ENCODE results near the gene CCDC179.

CCDC179 gene

DNA sequence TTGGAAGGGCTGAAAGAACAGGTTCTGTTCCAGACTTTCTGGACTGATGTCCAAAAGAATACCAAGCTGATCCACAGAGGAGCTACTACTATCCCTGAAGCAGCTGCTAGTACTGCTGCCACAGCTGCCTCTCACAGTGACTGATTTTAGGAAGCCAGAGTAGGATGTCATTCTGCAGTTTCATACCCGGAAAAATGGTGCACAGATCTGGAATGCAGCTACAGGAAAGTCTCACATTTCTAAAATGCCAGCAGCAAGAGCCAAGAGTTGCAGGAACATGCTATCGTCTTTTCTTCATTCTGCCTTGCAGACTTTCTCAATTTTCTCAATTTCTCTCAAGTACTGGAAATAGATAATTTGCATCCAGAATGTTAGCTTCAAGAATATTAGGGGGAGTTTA is 19.4 kb upstream of the CCDC179 start:
- no peak overlapping the region for H3K4me3 ChIP-seq (ENCODE audit: low read depth, low read length)
- TF ChIP-seq, protein P1, sequence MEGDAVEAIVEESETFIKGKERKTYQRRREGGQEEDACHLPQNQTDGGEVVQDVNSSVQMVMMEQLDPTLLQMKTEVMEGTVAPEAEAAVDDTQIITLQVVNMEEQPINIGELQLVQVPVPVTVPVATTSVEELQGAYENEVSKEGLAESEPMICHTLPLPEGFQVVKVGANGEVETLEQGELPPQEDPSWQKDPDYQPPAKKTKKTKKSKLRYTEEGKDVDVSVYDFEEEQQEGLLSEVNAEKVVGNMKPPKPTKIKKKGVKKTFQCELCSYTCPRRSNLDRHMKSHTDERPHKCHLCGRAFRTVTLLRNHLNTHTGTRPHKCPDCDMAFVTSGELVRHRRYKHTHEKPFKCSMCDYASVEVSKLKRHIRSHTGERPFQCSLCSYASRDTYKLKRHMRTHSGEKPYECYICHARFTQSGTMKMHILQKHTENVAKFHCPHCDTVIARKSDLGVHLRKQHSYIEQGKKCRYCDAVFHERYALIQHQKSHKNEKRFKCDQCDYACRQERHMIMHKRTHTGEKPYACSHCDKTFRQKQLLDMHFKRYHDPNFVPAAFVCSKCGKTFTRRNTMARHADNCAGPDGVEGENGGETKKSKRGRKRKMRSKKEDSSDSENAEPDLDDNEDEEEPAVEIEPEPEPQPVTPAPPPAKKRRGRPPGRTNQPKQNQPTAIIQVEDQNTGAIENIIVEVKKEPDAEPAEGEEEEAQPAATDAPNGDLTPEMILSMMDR (conservative IDR thresholded peaks at IDR 0.05; ENCODE audit: low read depth, low read length) = no peak
- peak; percentile 62 for DNase-seq (ENCODE audit: low read depth)

DNA sequence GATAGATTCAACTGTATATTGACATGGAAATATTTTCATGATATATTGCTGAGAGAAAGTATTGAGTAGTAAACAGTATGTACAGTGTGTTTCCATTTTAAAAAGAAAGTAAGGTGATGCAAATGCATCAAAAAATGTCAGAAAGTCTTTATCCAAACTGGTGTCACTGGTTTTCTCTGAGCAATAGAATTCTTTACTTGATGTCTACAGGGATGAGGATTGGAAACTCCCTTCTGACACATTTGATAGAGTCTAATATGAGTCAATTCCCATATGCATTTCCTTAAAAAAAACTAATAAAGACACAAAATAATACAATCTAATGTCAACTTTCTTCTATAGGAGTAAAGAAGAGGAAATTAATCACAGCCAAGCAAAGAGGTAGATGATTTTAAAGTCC is 18.3 kb upstream of the CCDC179 start:
- TF ChIP-seq, protein P1 (conservative IDR thresholded peaks at IDR 0.05; ENCODE audit: low read depth, low read length) = no peak
- no peak for DNase-seq (ENCODE audit: low read depth)

DNA sequence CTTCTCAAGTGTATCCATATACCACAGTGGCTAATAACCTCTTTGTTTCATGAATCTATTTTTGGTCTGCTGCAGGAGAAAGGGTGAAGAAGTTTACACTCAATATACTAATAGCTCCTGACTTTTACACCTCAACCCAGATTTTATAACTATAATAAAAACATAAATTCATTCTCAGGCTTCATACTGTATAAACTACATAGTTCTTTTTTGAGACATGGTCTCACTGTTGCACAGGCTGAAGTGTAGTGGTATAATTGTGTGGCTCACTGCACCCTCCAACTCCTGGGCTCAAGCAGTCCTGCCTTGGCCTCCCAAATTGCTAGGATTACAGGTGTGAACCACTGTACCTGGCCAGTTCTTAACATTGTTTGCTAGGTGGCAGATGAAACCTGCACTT is 17.8 kb upstream of the CCDC179 start:
- H3K4me3 ChIP-seq (ENCODE audit: low read depth, low read length) = no peak overlapping the region
- TF ChIP-seq, protein P1 (conservative IDR thresholded peaks at IDR 0.05; ENCODE audit: low read depth, low read length) = no peak
- DNase-seq (ENCODE audit: low read depth) = no peak

More for the DNA sequence above, 18.3 kb upstream of the CCDC179 start:
- no peak overlapping the region for H3K4me3 ChIP-seq (ENCODE audit: low read depth, low read length)

DNA sequence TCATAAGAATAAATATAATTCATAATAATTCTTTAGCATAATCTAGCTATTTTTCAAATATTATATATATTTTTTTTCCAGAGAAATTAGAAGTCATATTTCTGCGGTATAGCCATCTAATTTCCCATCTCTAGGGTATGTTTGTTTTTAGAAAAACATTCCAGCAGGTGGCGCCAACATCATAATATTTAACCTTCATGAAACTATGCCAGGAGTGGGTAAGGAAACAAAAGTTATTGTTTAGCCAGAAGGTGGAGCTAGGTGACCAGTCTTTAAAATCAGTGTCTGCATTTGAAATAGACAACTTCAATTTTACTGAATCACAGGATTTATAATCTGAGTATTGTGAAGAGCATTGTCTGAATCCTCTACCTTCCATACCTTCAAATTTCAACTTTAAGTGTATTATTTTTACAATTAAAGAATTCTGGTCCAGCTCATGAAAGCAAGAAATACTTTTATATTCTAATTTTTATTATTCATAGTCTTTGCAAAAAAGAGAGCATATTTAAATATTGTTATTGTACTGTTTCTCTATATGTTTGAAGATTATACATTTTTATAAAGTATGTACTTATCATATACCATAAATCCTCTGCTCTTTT is 15.7 kb upstream of the CCDC179 start:
- no peak overlapping the region for H3K4me3 ChIP-seq (ENCODE audit: low read depth, low read length)
- peak; percentile 94 for DNase-seq (ENCODE audit: low read depth)
- TF ChIP-seq, protein P1 (conservative IDR thresholded peaks at IDR 0.05; ENCODE audit: low read depth, low read length) = peak; percentile 65

DNA sequence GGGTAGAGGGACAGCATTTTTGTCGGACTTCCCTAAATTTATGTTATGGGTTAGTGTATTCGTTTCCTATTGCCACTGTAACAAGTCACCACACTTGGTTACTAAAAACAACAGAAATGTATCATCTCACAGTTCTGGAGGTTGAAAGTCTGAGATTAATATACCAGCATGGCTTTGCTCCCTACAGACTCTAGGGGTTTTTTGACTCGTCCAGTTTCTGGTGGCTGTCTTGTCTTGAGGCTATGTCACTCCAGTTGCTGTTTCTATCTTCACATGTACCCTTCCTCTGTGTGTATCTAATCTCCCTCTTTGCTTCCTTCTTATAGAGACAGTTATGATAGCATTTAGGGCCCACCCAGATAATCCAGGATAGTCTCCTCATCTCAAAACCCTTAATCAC is 9.1 kb upstream of the CCDC179 start:
- TF ChIP-seq, protein P1 (conservative IDR thresholded peaks at IDR 0.05; ENCODE audit: low read depth, low read length) = no peak
- DNase-seq (ENCODE audit: low read depth) = no peak
- no peak overlapping the region for H3K4me3 ChIP-seq (ENCODE audit: low read depth, low read length)

DNA sequence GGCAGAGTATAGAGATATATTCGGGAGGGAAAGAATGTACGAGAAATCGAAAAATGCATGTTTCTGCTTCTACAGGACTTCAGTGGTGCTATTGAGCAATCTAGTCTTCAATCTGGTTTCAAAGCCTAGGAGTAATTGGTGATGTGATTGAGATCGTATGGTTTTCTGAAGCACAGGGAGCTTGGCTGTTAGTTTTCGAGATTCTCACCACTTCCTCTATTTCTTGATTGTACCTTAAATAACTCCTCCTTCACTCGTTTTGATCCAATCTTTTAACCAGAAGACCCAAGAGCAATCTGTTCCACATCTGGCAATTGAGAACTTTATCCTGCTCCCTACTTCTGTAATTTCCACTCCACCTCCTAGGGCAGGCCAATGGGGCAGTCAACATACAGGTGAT is 518 bp downstream of the CCDC179 start:
- no peak for DNase-seq (ENCODE audit: low read depth)
- TF ChIP-seq, protein P1 (conservative IDR thresholded peaks at IDR 0.05; ENCODE audit: low read depth, low read length) = no peak

DNA sequence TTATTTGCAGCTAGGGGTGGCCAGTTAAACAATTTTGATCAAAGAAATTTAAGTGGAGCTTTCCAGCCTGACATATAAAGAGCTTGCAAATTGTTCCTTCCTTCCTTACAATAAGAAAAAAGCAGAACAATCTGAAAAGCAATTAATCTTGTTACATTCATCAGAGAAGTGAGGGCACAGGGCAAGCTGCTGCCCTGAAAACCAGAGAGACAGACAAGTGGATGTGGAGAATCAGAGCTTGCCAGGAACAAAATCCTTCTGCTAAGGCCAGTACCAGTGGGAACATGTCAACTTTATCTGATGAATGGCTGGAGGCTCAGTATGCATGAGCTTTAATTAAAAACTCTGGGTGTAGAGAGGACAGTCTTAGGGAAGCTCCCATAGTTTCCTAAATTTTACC is 8.8 kb downstream of the CCDC179 start:
- no peak for DNase-seq (ENCODE audit: low read depth)
- H3K4me3 ChIP-seq (ENCODE audit: low read depth, low read length) = no peak overlapping the region
- TF ChIP-seq, protein P1 (conservative IDR thresholded peaks at IDR 0.05; ENCODE audit: low read depth, low read length) = no peak

More for the DNA sequence above, 518 bp downstream of the CCDC179 start:
- no peak overlapping the region for H3K4me3 ChIP-seq (ENCODE audit: low read depth, low read length)
